Activated naive CD4-positive, alpha-beta T cell treated with anti-CD3 and anti-CD28 coated beads, Interleukin-2, amount 10 ng/mL, durations not matched to agents 7 days and 5 days (primary cell): ENCODE measurements around the gene UGT1A4.
"Not testable (repeated sequence)": the region's sequence is repeated elsewhere in the genome, so short reads cannot be mapped to it uniquely, and the experiment has no call there.

Experiments used
- CTCF ChIA-PET: fragments of 350-600 bp; sonication (Branson Sonifier 250); formaldehyde crosslinking; loops from one replicate; lab custom pipeline; 2021; ENCODE audit warnings: antibody characterized with exemption; lab: Charles Lee
- DNase-seq: peaks from one replicate; pipeline ENCODE4 v3.0.0-alpha.2; 2020
- H3K27ac Mint-ChIP-seq: one replicate; pipeline ENCODE4 v1.8.0; 2021; ENCODE audit warnings: mild to moderate bottlenecking, moderate library complexity, mixed read lengths
- H3K27me3 Mint-ChIP-seq: one replicate; pipeline ENCODE4 v1.8.0; 2021; ENCODE audit warnings: mild to moderate bottlenecking, mixed read lengths
- H3K36me3 Mint-ChIP-seq: one replicate; pipeline ENCODE4 v1.8.0; 2021; ENCODE audit warnings: mixed read lengths
- H3K4me1 Mint-ChIP-seq: one replicate; pipeline ENCODE4 v1.8.0; 2021; ENCODE audit warnings: mixed read lengths
- H3K4me3 Mint-ChIP-seq: one replicate; pipeline ENCODE4 v1.8.0; 2021; ENCODE audit warnings: mild to moderate bottlenecking, moderate library complexity, mixed read lengths
- H3K9me3 Mint-ChIP-seq: one replicate; pipeline ENCODE4 v1.8.0; 2021; ENCODE audit warnings: mixed read lengths

Gene UGT1A4

DNA sequence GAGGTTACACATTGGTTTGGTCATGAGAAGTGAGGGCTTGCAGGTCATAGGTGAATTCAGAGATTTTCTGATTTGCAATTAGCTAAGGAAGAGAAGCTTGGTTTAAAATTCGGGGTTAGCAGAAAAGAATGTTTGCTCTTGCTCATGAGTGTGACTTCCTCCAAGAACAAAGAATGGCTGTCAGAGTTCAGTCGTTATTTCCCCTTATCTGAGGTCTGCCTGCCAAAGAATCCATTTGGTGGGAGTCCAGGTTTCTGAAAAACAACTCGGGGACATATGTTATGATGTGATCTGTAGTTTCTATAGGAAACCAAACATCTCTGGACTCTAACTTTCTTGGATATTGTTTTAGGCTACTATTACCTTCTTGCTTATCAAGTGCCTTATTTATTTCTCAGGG lies 29.0 kb upstream of the UGT1A4 start:
- Mint-ChIP-seq H3K27me3 (peaks cover 28% of the 10 kb centered on the region), H3K36me3 (no peaks in the 10 kb centered on the region), H3K27ac (no peak overlapping the region), H3K9me3 (no peaks in the 10 kb centered on the region), H3K4me1 (no peaks in the 10 kb centered on the region), H3K4me3 (no peak overlapping the region)
- CTCF ChIA-PET: no interaction called here
- no peak for DNase-seq

DNA sequence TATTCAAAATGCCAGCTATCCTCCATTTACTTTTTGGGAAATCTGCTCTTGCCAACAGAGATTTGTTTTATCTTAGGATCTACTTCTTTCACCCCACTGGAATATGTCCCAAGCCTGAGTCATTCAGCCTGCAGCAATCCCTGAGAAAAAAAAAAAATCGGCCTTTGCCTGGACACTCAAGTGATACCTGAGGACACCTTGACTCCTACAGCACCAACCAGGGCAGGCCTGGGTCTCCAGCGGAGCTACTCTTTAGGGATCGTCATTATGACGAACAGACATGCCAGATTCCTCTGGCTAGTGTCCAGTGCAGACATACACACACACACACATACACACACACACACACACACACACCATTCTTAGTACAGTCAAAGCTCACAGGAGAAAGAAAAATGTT lies 28.1 kb upstream of the UGT1A4 start:
- CTCF ChIA-PET: interaction anchor here (0.9 kb wide), 1 partner anchor 22 kb away, joined by 3 read pairs; no protein-coding TSS in a partner anchor
- H3K36me3 Mint-ChIP-seq: no peaks in the 10 kb centered on the region
- H3K4me1 Mint-ChIP-seq: no peaks in the 10 kb centered on the region
- no peak overlapping the region for H3K27ac Mint-ChIP-seq
- H3K27me3 Mint-ChIP-seq: peaks cover 28% of the 10 kb centered on the region
- no peak overlapping the region for H3K4me3 Mint-ChIP-seq
- no peak for DNase-seq
- H3K9me3 Mint-ChIP-seq: no peaks in the 10 kb centered on the region

DNA sequence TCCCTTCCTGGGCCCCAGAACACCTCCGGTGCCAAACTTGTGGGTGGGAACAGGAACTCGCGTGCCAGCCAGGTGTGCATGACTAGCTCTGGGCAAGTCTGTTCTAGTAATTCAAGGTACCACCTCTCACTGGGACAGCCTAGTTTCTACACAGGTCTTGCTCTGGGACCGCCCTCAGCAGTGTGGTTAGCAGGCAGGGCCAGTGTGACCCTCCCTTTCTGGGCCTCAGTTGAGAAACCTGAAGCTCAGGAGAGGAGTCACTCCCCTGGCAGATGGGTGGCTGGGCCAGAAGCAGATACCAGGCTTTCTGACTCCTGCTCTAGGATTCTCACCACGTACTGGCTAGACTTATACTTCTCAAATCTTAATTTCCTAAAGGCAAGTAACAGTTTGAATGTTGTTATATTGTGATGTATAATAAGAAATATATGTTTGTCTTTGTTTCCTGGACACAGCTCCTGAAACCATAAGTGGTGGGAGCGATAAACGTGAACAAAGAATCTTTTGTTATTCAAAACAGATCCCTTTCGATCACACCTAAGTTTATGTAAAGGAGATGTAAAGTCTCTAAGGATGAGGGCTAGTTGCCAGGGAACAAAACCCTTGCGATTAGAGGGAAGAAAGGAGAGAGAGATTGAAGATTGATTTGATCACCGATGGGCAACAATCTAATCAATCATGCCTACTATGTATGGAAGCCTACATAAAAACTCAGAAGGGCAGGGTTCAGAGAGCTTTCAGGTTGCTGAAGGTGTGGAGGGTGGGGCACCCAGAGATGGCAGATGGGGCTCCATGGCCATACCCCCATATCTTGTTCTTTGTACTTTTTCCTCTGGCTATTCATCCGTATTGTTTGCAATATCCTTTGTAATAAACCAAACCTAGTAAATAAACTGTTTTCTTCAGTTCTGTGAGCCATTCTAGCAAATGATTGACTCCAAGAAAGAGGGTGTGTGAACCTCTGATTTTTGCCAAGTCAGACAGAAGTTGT lies 26.8 kb upstream of the UGT1A4 start:
- no peaks in the 10 kb centered on the region for H3K36me3 Mint-ChIP-seq
- no peak for DNase-seq

DNA sequence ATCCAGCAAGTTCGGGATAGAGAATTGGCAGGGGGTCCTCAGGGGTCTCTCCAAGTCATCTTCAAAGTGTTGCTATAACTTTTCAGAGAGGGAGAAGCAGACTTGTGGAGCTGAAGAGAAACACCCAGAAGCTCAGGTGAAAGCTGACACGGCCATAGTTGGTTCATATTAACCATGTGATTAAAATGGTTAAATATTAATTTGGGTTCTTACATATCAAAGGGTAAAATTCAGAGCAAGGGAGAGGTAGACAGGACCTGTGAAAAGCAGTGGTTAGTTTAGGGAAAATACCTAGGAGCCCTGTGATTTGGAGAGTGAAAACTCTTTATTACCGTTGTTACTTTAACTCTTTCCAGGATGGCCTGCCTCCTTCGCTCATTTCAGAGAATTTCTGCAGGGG lies 25.9 kb upstream of the UGT1A4 start, which contains the start of gene UGT1A6:
TSS of gene UGT1A6 (plus strand) at position 243 of the 400 bp plus-strand sequence. CDS start at position 358, 115 bp downstream.
- Mint-ChIP-seq H3K4me3 (no peak within 1 kb of the TSS), H3K9me3 (no peaks in the 10 kb centered on the region), H3K27ac (no peak within 1 kb of the TSS), H3K27me3 (peaks cover 29% of the 10 kb centered on the region), H3K4me1 (no peaks in the 10 kb centered on the region), H3K36me3 (no peaks in the 10 kb centered on the region)
- DNase-seq: no peak
- CTCF ChIA-PET: no interaction called here

More for the DNA sequence above, 26.8 kb upstream of the UGT1A4 start:
- Mint-ChIP-seq H3K27me3 (peaks cover 27% of the 10 kb centered on the region), H3K27ac (no peak overlapping the region), H3K4me3 (no peak overlapping the region), H3K9me3 (no peaks in the 10 kb centered on the region), H3K4me1 (no peaks in the 10 kb centered on the region)
- CTCF ChIA-PET: interaction anchor here (0.9 kb wide), 1 partner anchor 21 kb away, joined by 3 read pairs; no protein-coding TSS in a partner anchor

DNA sequence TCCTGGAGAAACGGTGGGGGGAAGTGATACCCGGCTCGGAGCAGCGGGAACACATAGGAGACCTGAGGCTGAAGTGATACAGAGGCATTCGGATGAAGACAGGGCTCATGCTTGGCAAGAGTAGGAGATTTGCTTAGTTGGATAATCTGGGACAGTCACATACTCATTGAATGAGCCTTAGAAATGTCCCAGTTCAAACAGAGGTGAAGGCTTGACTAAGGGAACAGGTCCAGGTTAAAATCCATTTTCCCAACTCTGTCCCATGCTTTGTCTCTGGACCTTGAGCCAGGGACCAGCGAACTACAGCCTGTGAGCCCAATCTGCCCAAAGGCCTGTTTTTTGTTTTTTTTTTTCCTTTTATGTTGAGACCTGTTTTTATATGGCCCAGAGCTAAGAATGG lies 24.6 kb upstream of the UGT1A4 start:
- no peaks in the 10 kb centered on the region for H3K36me3 Mint-ChIP-seq

DNA sequence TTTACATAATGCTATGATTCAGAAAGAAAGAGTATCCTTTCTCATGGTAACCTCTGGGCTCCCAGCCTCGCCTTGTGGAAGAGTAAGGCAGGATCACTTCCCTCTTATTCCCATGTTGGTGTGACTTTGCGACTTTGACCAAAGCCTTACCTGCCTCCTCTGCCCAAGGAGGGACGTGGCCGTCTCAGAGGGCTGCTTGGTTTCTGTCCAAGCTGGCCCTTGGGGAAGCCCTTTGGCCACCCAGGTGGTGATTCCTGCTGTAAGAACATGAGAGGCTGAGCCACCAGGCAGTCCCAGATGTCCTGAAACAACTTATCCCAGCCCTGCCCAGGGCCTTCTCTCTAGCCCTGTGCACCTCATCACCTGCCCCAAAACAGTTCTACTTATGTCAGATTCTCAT lies 19.8 kb upstream of the UGT1A4 start:
- no peak overlapping the region for H3K4me3 Mint-ChIP-seq
- DNase-seq: no peak
- H3K27ac Mint-ChIP-seq: no peak overlapping the region
- H3K36me3 Mint-ChIP-seq: no peaks in the 10 kb centered on the region
- no peaks in the 10 kb centered on the region for H3K9me3 Mint-ChIP-seq
- H3K27me3 Mint-ChIP-seq: peaks cover 13% of the 10 kb centered on the region
- H3K4me1 Mint-ChIP-seq: no peaks in the 10 kb centered on the region
- CTCF ChIA-PET: no interaction called here

More for the DNA sequence above, 24.6 kb upstream of the UGT1A4 start:
- H3K4me3 Mint-ChIP-seq: no peak overlapping the region
- H3K27me3 Mint-ChIP-seq: peaks cover 29% of the 10 kb centered on the region
- H3K9me3 Mint-ChIP-seq: no peaks in the 10 kb centered on the region
- no peak overlapping the region for H3K27ac Mint-ChIP-seq
- H3K4me1 Mint-ChIP-seq: no peaks in the 10 kb centered on the region
- CTCF ChIA-PET: no interaction called here
- no peak for DNase-seq

DNA sequence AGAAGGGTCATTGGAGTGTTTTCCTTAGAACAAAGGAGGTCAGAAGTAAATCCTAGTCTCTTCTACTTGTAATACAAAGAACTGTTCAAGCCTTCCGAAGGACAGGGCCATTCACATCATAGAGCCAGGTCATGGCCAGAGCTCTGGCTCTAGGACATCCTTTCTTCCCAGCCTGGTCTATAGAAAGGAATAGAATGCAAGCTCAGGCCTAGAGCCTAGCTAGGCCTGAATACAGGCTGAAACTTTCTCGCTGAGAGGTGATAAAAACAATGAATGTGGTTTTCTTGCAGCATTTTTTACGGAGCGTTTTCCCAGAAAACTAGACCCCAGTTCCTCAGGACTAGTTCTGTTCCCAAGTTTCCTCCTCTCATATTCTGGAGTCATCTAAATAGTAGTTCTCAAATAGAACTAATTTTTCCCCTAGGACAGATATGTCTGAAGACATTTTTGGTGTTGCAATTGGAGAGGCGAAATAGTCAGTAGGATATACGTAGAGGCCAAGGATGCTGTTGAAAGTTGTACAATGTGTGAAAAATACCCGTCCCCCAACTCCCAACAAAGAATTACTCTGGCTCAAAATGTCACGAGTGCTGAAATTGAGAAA lies 19.0 kb upstream of the UGT1A4 start:
- no peak overlapping the region for H3K4me3 Mint-ChIP-seq
- no peak for DNase-seq
- CTCF ChIA-PET: no interaction called here
- no peaks in the 10 kb centered on the region for H3K9me3 Mint-ChIP-seq
- no peak overlapping the region for H3K27ac Mint-ChIP-seq
- no peaks in the 10 kb centered on the region for H3K4me1 Mint-ChIP-seq
- peaks cover 10% of the 10 kb centered on the region for H3K27me3 Mint-ChIP-seq
- no peaks in the 10 kb centered on the region for H3K36me3 Mint-ChIP-seq

DNA sequence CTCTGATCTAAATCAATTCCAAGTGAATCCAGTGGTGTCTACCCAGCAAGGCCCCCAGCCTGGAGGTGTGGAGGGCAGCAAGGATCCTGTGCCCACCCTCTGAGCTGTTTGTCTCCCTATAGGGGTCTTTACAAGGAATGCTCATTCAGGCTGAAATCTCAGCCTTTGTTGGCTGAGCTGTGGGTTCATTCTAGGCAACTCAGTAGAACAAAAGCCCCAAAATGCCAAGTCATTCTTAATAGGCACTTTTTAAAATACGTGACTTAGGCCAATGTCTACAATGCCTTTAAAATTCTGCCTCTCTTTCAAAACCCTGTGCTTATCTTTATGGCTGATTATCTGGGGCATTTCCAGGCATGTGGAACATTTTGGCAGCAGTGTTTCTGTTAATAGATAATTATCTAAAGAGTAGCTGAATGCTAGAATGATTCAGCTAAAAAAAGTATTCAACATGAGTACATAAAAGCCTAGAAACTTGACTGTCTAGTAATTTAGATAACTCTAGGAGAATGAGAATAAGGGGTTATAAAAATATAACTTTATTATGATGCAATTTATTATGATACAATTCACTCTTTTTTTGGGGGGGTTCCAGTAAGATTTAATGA lies 18.4 kb upstream of the UGT1A4 start:
- Mint-ChIP-seq H3K36me3 (no peaks in the 10 kb centered on the region), H3K27ac (no peak overlapping the region), H3K4me1 (no peaks in the 10 kb centered on the region), H3K4me3 (no peak overlapping the region), H3K27me3 (peaks cover 13% of the 10 kb centered on the region), H3K9me3 (no peaks in the 10 kb centered on the region)
- DNase-seq: no peak
- CTCF ChIA-PET: no interaction called here

DNA sequence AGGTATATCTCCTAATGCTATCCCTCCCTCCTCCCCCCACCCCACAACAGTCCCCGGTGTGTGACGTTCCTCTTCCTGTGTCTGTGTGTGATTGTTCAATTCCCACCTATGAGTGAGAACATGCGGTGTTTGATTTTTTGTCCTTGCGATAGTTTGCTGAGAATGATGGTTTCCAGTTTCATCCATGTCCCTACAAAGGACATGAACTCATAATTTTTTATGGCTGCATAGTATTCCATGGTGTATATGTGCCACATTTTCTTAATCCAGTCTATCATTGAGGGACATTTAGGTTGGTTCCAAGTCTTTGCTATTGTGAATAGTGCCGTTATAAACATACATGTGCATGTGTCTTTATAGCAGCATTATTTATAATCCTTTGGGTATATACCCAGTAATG lies 17.7 kb upstream of the UGT1A4 start:
- H3K27ac Mint-ChIP-seq, CTCF ChIA-PET, H3K4me3 Mint-ChIP-seq, H3K36me3 Mint-ChIP-seq, H3K4me1 Mint-ChIP-seq, H3K9me3 Mint-ChIP-seq, DNase-seq: not testable (repeated sequence)
- H3K27me3 Mint-ChIP-seq: peaks cover 13% of the 10 kb centered on the region

DNA sequence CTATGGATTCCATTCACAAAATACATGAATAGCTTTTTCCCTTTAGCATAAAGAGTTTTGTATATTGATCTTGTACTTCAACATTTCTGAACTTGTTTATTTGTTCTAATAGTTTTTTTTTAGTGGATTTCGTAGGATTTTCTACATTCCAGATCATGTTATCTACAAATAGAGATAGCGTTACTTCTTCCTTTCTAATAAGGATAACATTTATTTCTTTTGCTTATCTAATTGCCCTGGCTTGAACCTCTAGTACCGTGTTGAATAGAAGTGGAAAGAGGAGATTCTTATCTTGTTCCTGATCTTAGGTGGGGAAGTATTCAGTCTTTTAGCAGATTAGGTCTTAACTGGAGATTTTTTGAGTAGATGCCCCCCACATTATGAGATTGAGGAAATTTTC lies 16.3 kb upstream of the UGT1A4 start:
- H3K4me3 Mint-ChIP-seq: no peak overlapping the region
- no peaks in the 10 kb centered on the region for H3K36me3 Mint-ChIP-seq
- H3K27ac Mint-ChIP-seq: no peak overlapping the region
- H3K27me3 Mint-ChIP-seq: peaks cover 15% of the 10 kb centered on the region
- H3K9me3 Mint-ChIP-seq: no peaks in the 10 kb centered on the region
- DNase-seq: no peak
- no peaks in the 10 kb centered on the region for H3K4me1 Mint-ChIP-seq
- CTCF ChIA-PET: interaction anchor here (1.4 kb wide), 1 partner anchor 9 kb away, joined by 4 read pairs; no protein-coding TSS in a partner anchor

DNA sequence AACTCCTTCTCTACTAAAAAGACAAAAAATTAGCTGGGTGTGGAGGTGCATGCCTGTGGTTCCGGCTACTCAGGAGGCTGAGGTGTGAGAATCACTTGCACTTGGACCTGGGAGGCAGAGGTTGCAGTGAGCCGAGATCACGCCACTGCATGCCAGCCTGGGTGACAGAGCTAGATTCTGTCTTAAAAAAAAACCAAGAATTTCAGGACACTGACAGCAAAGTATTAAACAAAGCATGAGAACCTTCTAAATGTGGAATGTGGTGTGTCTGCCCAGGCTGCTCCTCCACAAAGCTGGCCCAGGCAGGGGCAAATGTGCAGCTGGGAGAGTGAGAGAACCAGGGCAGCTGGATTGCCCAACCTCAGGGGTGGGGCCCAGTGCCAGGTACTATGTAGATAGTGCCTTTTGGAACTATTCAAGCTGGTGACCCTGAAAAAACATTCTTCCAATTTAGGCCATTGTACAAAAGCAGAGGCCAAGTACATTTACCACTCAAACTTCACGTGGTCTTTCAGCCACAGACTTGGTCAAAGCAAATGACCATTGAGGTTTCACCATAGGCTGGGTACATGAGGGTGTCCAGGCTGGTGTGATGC lies 12.5 kb upstream of the UGT1A4 start:
- Mint-ChIP-seq H3K27ac (no peak overlapping the region), H3K4me3 (no peak overlapping the region), H3K27me3 (peaks cover 18% of the 10 kb centered on the region), H3K9me3 (no peaks in the 10 kb centered on the region), H3K36me3 (no peaks in the 10 kb centered on the region), H3K4me1 (no peaks in the 10 kb centered on the region)
- CTCF ChIA-PET: no interaction called here
- no peak for DNase-seq

DNA sequence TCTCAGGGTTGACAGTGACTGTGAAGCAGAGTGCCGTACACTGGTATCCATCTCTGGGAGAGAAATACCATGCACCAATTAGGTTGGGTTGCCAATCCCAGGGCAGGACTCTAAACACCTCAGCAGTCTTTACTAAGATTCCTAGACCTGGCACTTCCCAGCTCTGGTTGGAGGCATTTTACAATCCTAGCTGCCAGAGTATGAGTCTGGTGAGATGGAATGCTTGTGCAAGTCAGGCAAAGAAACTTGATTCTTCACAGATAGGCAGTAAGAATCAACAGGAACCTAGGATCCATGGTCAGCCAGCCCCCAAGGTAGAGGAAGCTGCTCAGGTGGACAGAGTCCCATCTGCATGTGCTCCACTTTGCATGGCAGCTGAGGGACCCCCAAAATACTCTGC lies 11.8 kb upstream of the UGT1A4 start:
- Mint-ChIP-seq H3K4me3 (no peak overlapping the region), H3K27me3 (peaks cover 23% of the 10 kb centered on the region), H3K9me3 (no peaks in the 10 kb centered on the region), H3K36me3 (no peaks in the 10 kb centered on the region), H3K27ac (no peak overlapping the region), H3K4me1 (no peaks in the 10 kb centered on the region)
- CTCF ChIA-PET: no interaction called here
- DNase-seq: no peak

DNA sequence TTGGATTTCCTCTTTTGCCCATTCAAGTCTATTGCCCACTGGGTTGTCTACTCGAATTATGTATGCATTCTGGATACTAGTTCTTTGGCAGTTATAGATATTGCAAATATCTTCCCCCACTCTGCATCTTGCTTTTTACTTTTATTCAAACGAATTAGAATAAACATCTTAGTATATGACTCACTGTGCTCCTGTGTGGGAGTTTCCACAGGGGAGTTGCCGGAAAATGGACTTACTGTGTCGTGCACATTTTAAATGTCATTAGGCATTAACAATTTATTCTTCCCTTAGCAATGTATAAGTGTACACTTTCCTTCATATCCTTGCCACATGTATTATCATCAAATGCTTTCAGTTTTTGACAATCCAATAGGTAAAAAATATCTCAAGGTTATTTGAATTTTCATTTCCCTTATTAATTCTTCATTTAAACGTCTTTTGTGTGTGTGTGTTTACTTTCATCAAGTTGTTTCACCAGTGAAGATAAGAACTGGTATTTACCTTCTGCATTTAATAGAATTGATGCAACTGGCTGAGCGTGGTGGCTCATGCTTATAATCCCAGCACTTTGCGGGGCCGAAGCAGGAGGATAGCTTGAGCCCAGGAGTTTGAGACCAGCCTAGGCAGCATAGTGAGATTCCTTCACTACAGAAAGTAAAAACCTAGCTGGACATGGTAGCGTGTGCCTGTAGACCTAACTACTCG lies 10.4 kb upstream of the UGT1A4 start:
- CTCF ChIA-PET: no interaction called here
- DNase-seq: no peak

More for the DNA sequence above, 10.4 kb upstream of the UGT1A4 start:
- Mint-ChIP-seq H3K36me3 (no peaks in the 10 kb centered on the region), H3K4me1 (no peaks in the 10 kb centered on the region), H3K4me3 (no peak overlapping the region), H3K27me3 (peaks cover 35% of the 10 kb centered on the region), H3K27ac (no peak overlapping the region), H3K9me3 (no peaks in the 10 kb centered on the region)
